ENCODE measurements around the gene PISD. TPM values are rescaled to one million over a fixed set of nuclear protein-coding genes. Genes with fewer than 3 reads are reported as not detected.
"Not testable (repeated sequence)": the region's sequence is repeated elsewhere in the genome, so short reads cannot be mapped to it uniquely, and the experiment has no call there.

PISD gene
- total and polyA plus RNA-seq, 5 donors from 2014 or later, result 12.7 to 41.5 (median 17.2) TPM

DNA sequence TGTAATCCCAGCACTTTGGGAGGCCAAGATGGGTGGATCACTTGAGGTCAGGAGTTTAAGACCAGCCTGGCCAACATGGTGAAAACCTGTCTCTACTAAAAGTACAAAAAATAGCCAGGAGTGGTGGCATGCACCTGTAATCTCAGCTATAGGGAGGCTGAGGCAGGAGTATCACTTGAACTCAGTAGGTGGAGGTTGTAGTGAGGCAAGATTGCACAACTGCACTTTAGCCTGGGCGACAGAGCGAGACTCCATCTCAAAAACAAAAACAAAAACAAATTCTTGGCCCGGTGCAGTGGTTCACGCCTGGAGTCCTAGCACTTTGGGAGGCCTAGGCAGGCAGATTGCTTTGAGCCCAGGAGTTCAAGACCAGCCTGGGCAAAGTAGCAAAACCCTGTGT, 6.8 kb upstream of the PISD start:
- H3K36me3 ChIP-seq (ENCODE audit: control insufficient read depth, insufficient read depth, low read length); H3K27ac ChIP-seq (ENCODE audit: insufficient read depth, low read length, poor library complexity, severe bottlenecking); DNase-seq; H3K36me3 Mint-ChIP-seq; H3K9me3 ChIP-seq (ENCODE audit: control insufficient read depth in 2 of 2, low read length in 2 of 2); H3K4me1 ChIP-seq (ENCODE audit: control insufficient read depth, insufficient read depth, low read length, poor library complexity, severe bottlenecking); ATAC-seq (ENCODE audit: low read depth in 2 of 2); H3K4me1 Mint-ChIP-seq; H3K4me3 ChIP-seq (ENCODE audit: low read depth, low read length); H3K27ac Mint-ChIP-seq; H3K9me3 Mint-ChIP-seq; H3K27me3 Mint-ChIP-seq; H3K4me3 Mint-ChIP-seq; H3K27me3 ChIP-seq (ENCODE audit: control insufficient read depth, insufficient read depth, low read length): not testable (repeated sequence)

GRCh38 chr22:31662668-31663037, 638 bp upstream of the PISD start:
- Histone ChIP-seq H3K27me3 (ENCODE audit: control insufficient read depth, insufficient read depth, low read length) (no peaks in the 10 kb centered on the region), H3K4me1 (ENCODE audit: control insufficient read depth, insufficient read depth, low read length, poor library complexity, severe bottlenecking) (peaks cover 27% of the 10 kb centered on the region), H3K9me3 (ENCODE audit: control insufficient read depth in 2 of 2, low read length in 2 of 2) (no peaks in the 10 kb centered on the region), H3K27ac (ENCODE audit: insufficient read depth, low read length, poor library complexity, severe bottlenecking) (peak overlapping the region; percentile 77), H3K4me3 (ENCODE audit: low read depth, low read length) (peak overlapping the region; percentile 99), H3K36me3 (ENCODE audit: control insufficient read depth, insufficient read depth, low read length) (no peaks in the 10 kb centered on the region)
- Mint-ChIP-seq H3K36me3 (peaks cover 4% of the 10 kb centered on the region), H3K27ac (peak overlapping the region; percentile 90 to 99 (median 97)), H3K27me3 (peaks cover 5% of the 10 kb centered on the region), H3K4me1 (peaks cover 23 to 45% (median 32%) of the 10 kb centered on the region in 4 donors), H3K4me3 (peak overlapping the region; percentile 100), H3K9me3 (no peaks in the 10 kb centered on the region)
- ATAC-seq (ENCODE audit: low read depth in 2 of 2), result no peak
- no peak for DNase-seq

DNA sequence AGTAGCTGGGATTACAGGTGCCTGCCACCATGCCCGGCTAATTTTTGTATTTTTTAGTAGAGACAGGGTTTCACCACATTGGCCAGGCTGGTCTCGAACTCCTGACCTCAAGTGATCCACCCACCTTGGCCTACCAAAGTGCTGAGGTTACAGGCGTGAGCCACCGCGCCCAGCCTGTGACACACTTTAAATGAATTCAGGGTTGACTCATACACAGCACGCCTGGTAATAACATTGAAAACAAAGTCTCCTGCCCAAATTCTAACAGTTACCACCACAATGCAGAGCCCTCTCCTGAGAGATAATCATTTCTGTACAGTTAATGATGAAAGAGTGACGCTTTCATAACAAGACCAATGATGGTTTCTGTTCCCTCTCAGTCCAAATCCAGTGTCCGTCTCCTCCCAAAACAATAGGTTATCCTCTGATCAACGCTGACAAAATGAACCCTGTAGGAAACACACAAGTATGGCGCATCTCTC, 1.1 kb downstream of the PISD start:
- not testable (repeated sequence) for H3K9me3 Mint-ChIP-seq; H3K9me3 ChIP-seq (ENCODE audit: control insufficient read depth in 2 of 2, low read length in 2 of 2); H3K36me3 ChIP-seq (ENCODE audit: control insufficient read depth, insufficient read depth, low read length); H3K27me3 Mint-ChIP-seq; H3K27me3 ChIP-seq (ENCODE audit: control insufficient read depth, insufficient read depth, low read length); ATAC-seq (ENCODE audit: low read depth in 2 of 2); H3K36me3 Mint-ChIP-seq
- H3K4me3 ChIP-seq (ENCODE audit: low read depth, low read length), result peak overlapping the region; percentile 99
- peaks cover 23 to 47% (median 33%) of the 10 kb centered on the region in 4 donors for H3K4me1 Mint-ChIP-seq
- DNase-seq, result peak in 1 of 3 donors; percentile 68
- H3K27ac ChIP-seq (ENCODE audit: insufficient read depth, low read length, poor library complexity, severe bottlenecking), result peak overlapping the region; percentile 77
- H3K27ac Mint-ChIP-seq, result peak overlapping the region; percentile 90 to 99 (median 97)
- peak overlapping the region; percentile 100 for H3K4me3 Mint-ChIP-seq
- peaks cover 27% of the 10 kb centered on the region for H3K4me1 ChIP-seq (ENCODE audit: control insufficient read depth, insufficient read depth, low read length, poor library complexity, severe bottlenecking)

DNA sequence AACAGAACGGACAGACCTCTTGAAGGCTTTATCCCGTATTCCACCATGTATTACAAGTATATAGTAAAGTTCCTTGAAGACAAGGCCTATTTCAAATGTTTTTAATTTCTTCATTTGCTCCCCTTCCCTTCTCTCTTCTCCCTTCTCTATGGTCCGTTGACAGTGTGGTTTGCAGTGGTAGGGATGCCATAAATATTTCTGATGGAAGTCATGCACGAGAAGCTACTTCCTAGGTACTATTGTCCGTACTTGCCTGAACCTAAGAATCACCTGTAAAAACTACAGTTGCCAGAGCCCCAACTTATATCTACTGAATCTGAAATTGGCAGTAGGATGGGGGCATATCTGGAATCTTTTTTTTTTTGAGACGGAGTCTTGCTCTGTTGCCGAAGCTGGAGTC, 2.8 kb downstream of the PISD start:
- no peak overlapping the region for H3K4me3 ChIP-seq (ENCODE audit: low read depth, low read length)
- no peaks in the 10 kb centered on the region for H3K27me3 ChIP-seq (ENCODE audit: control insufficient read depth, insufficient read depth, low read length)
- no peak overlapping the region for H3K4me3 Mint-ChIP-seq
- H3K4me1 ChIP-seq (ENCODE audit: control insufficient read depth, insufficient read depth, low read length, poor library complexity, severe bottlenecking), result peaks cover 24% of the 10 kb centered on the region
- H3K36me3 Mint-ChIP-seq, result peaks cover 5% of the 10 kb centered on the region
- DNase-seq (no peak), ATAC-seq (ENCODE audit: low read depth in 2 of 2) (no peak)
- H3K27me3 Mint-ChIP-seq, result peaks cover 5% of the 10 kb centered on the region
- no peak overlapping the region for H3K27ac ChIP-seq (ENCODE audit: insufficient read depth, low read length, poor library complexity, severe bottlenecking)
- no peaks in the 10 kb centered on the region for H3K9me3 Mint-ChIP-seq
- H3K27ac Mint-ChIP-seq, result no peak overlapping the region
- H3K36me3 ChIP-seq (ENCODE audit: control insufficient read depth, insufficient read depth, low read length), result no peaks in the 10 kb centered on the region
- H3K4me1 Mint-ChIP-seq, result peaks cover 20 to 45% (median 32%) of the 10 kb centered on the region in 4 donors
- H3K9me3 ChIP-seq (ENCODE audit: control insufficient read depth in 2 of 2, low read length in 2 of 2), result no peaks in the 10 kb centered on the region

- Histone ChIP-seq H3K27ac (ENCODE audit: insufficient read depth, low read length, poor library complexity, severe bottlenecking) (no peak overlapping the region), H3K36me3 (ENCODE audit: control insufficient read depth, insufficient read depth, low read length) (peaks cover 9% of the 10 kb centered on the region), H3K4me3 (ENCODE audit: low read depth, low read length) (no peak overlapping the region), H3K4me1 (ENCODE audit: control insufficient read depth, insufficient read depth, low read length, poor library complexity, severe bottlenecking) (no peaks in the 10 kb centered on the region), H3K27me3 (ENCODE audit: control insufficient read depth, insufficient read depth, low read length) (no peaks in the 10 kb centered on the region), H3K9me3 (ENCODE audit: control insufficient read depth in 2 of 2, low read length in 2 of 2) (no peaks in the 10 kb centered on the region)
- DNase-seq (no peak), ATAC-seq (ENCODE audit: low read depth in 2 of 2) (no peak)
- peaks cover 16% of the 10 kb centered on the region for H3K36me3 Mint-ChIP-seq
- H3K4me1 Mint-ChIP-seq, result peaks cover 16 to 50% (median 31%) of the 10 kb centered on the region in 4 donors
- no peaks in the 10 kb centered on the region for H3K9me3 Mint-ChIP-seq
- H3K4me3 Mint-ChIP-seq, result peak overlapping the region in 1 of 4 donors; percentile 10
- no peaks in the 10 kb centered on the region for H3K27me3 Mint-ChIP-seq
- H3K27ac Mint-ChIP-seq, result no peak overlapping the region
Observed at GRCh38 chr22:31654408-31654807, 7.6 kb downstream of the PISD start.

DNA sequence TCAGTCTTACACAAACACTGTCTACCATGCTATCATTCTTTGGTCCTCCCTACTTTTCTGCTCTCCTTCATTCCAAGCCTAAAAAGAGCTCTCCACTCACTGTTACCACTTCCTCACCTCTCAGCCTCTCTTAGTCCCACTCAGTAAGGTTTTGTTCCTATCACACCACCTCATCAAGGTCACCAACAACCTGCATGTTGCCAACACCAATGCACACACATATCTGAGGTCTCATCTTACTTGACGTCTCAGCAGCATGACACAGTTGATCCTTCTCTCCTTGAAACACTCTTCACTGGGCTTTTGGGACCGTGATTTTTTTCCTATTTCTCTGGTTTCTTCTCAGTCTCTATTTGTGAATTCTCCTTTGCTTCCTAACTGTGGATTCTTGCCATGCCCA, 8.1 kb downstream of the PISD start:
- Mint-ChIP-seq H3K4me3 (no peak overlapping the region), H3K27me3 (no peaks in the 10 kb centered on the region), H3K27ac (peak overlapping the region in 1 of 3 donors; percentile 21), H3K9me3 (no peaks in the 10 kb centered on the region), H3K4me1 (peaks cover 13 to 45% (median 28%) of the 10 kb centered on the region in 4 donors), H3K36me3 (peaks cover 16% of the 10 kb centered on the region)
- peaks cover 13% of the 10 kb centered on the region for H3K36me3 ChIP-seq (ENCODE audit: control insufficient read depth, insufficient read depth, low read length)
- no peak for DNase-seq
- H3K27ac ChIP-seq (ENCODE audit: insufficient read depth, low read length, poor library complexity, severe bottlenecking), result no peak overlapping the region
- no peaks in the 10 kb centered on the region for H3K4me1 ChIP-seq (ENCODE audit: control insufficient read depth, insufficient read depth, low read length, poor library complexity, severe bottlenecking)
- H3K4me3 ChIP-seq (ENCODE audit: low read depth, low read length), result no peak overlapping the region
- no peaks in the 10 kb centered on the region for H3K9me3 ChIP-seq (ENCODE audit: control insufficient read depth in 2 of 2, low read length in 2 of 2)
- no peaks in the 10 kb centered on the region for H3K27me3 ChIP-seq (ENCODE audit: control insufficient read depth, insufficient read depth, low read length)
- no peak for ATAC-seq (ENCODE audit: low read depth in 2 of 2)

GRCh38 chr22:31652911-31653684, 8.9 kb downstream of the PISD start:
- H3K4me3 Mint-ChIP-seq, result no peak overlapping the region
- H3K27me3 Mint-ChIP-seq, result no peaks in the 10 kb centered on the region
- Histone ChIP-seq H3K9me3 (ENCODE audit: control insufficient read depth in 2 of 2, low read length in 2 of 2) (no peaks in the 10 kb centered on the region), H3K4me1 (ENCODE audit: control insufficient read depth, insufficient read depth, low read length, poor library complexity, severe bottlenecking) (no peaks in the 10 kb centered on the region), H3K4me3 (ENCODE audit: low read depth, low read length) (no peak overlapping the region), H3K27ac (ENCODE audit: insufficient read depth, low read length, poor library complexity, severe bottlenecking) (no peak overlapping the region), H3K36me3 (ENCODE audit: control insufficient read depth, insufficient read depth, low read length) (peaks cover 17% of the 10 kb centered on the region), H3K27me3 (ENCODE audit: control insufficient read depth, insufficient read depth, low read length) (no peaks in the 10 kb centered on the region)
- peaks cover 13 to 42% (median 26%) of the 10 kb centered on the region in 4 donors for H3K4me1 Mint-ChIP-seq
- no peak overlapping the region for H3K27ac Mint-ChIP-seq
- H3K9me3 Mint-ChIP-seq, result no peaks in the 10 kb centered on the region
- DNase-seq (no peak), ATAC-seq (ENCODE audit: low read depth in 2 of 2) (no peak)
- peaks cover 20% of the 10 kb centered on the region for H3K36me3 Mint-ChIP-seq

DNA sequence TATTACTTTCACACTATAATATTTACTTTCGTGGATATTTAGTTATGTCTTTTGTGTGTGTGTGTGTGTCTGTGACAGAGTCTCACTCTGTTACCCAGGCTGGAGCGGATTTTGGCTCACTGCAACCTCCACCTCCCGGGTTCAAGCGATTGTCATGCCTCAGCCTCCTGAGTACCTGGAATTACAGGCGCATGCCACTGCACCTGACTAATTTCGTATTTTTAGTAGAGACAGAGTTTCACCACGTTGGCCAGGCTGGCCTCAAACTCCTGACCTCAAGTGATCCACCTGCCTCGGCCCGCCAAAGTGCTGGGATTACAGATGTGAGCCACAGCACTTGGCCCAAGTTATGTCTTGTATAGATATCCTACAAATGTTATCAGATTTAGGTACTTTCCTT, 9.9 kb downstream of the PISD start:
- ATAC-seq (ENCODE audit: low read depth in 2 of 2), result no peak
- H3K9me3 Mint-ChIP-seq, result no peaks in the 10 kb centered on the region
- peaks cover 13 to 37% (median 24%) of the 10 kb centered on the region in 4 donors for H3K4me1 Mint-ChIP-seq
- no peak overlapping the region for H3K4me3 Mint-ChIP-seq
- no peak for DNase-seq
- Histone ChIP-seq H3K4me3 (ENCODE audit: low read depth, low read length) (no peak overlapping the region), H3K27ac (ENCODE audit: insufficient read depth, low read length, poor library complexity, severe bottlenecking) (no peak overlapping the region), H3K36me3 (ENCODE audit: control insufficient read depth, insufficient read depth, low read length) (peaks cover 27% of the 10 kb centered on the region), H3K27me3 (ENCODE audit: control insufficient read depth, insufficient read depth, low read length) (no peaks in the 10 kb centered on the region), H3K4me1 (ENCODE audit: control insufficient read depth, insufficient read depth, low read length, poor library complexity, severe bottlenecking) (no peaks in the 10 kb centered on the region), H3K9me3 (ENCODE audit: control insufficient read depth in 2 of 2, low read length in 2 of 2) (no peaks in the 10 kb centered on the region)
- no peaks in the 10 kb centered on the region for H3K27me3 Mint-ChIP-seq
- H3K36me3 Mint-ChIP-seq, result peaks cover 16% of the 10 kb centered on the region
- H3K27ac Mint-ChIP-seq, result peak overlapping the region in 1 of 3 donors; percentile 12

Data from CD4-positive, CD25-positive, alpha-beta regulatory T cell (primary cell).